ENCODE measurements around the gene ACAA1.

ACAA1 gene

DNA sequence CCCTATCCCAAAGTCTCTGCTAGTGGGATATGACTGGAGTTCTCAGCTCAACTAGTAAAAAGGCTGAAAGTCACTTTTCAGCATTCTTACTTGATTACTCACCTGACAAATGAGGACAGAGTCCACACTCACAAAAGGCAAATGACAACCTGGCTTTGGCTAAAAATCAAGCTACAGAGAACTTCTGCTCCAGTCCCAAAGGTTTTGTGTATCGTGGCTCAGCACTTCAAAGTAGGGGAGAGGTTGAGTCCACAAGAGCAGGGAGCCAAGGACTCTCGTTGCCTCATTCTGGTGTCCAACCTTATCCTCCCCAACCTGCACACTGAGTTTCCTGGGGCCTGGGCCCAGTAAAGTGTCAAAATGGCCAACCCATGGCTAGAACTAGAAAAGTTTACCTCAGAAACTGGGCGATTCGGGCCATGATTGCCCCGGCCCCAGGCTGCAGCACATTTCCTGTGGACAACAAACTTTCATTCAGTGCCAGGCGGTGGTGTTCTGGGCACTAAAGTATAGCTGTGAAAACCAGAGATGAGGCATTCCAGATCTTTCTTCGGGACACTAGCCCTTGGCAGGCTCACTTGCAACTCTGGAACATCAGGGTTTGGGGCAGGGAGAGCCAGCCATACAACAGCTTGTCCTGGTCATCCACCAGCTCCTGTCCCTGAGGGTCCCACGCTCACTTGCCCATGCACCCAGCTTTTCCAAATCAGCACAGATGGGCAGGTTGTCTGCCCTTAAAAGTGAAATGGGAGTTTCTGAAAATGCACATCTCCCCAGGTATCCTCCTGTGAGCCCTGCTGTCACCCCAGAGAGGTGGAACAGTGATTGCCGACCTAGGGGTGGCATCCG is 3.1 kb downstream of the ACAA1 start:
- DNase-seq = no peak

DNA sequence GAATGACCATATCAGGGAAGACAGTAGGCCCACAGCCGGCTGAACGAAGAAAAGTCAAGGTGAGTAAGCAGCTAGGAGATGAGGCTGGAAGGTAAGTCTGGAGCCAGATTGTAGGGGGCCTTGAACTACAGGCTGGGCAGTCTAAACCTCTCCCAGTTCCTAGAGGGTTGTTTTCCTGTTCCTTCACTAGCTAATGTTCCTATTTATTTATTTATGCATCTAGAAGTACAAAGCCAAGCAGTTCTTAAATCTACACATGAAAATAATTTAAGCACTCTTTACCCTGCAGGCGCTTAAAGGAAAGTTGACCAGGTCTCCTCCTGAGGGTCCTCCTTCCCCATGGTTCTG is 3.7 kb downstream of the ACAA1 start:
- DNase-seq = no peak

DNA sequence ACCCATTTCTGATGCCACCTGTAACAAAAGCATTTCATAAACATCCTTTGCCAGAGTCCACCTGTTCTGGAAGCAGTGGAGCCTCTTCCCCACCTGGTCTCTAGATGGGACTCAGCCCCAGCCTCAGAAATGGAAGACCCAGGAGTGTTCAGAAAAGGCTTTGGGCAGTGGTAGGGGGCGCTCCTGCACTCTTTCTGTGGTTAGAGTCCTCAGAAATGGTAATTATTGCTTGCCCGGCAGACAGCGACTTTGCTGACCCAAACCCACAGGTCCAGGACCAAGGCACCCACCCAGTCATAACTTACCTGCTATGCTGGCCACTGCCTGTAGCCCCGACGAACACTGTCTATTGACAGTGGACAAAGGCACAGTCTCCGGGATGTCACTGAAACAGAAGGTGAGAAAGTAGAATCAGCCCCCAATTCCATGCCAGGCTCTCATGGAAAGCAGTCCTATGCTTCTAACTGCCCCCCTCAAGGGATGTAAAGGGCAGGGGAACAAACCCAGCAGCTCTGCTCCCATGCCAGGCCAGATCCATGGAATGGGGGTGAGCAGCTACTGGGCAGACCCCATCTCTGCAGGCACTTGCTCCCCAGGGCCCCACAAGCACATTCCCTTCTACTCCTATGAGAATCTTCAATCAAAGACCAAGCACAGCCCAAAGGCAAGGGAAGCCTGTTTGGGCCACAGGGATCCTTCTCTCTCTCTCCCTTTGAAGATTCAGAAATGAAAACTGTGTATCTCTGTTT is 5.1 kb downstream of the ACAA1 start:
- peak; percentile 32 for DNase-seq

DNA sequence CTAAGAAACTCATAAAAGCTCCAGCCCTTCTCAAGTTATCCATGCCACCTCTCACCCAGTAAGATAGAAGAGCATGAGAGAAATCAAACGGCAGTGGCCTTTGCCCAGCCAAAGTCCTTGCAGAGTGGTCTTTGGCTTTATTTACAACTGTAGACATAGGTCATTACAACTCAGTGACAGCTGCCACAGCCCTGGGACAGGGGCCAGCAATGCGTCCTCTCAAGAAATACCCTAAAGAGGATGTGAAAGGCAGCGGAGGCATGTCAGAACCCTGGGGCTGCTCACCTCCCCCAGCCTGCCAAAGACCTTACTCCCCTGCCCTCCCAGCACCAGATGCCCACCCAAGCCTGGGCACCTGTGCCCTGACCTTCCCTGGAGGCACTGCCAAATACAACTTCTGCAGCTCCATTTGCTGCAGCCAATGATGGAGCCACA is 6.3 kb downstream of the ACAA1 start:
- no peak for DNase-seq

DNA sequence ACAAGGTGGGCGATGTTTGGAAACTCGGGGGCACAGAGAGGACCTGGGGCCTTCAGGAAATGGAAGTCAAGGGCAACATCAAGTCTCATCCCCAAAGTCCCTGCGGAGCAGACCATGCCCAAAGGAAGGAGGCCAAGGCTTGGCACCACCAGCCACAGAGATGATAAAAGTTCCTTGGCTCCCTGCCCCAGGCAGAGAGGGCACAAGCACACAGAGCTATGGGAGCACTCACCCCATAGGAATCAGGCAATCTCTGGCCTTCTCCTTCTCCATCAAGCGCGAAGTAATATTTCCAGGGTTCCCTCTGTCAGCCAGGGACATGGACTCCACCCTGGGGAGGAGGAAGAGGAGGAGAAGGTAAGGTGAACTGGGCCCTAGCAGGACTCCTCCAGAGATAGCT is 7.9 kb downstream of the ACAA1 start:
- no peak for DNase-seq

DNA sequence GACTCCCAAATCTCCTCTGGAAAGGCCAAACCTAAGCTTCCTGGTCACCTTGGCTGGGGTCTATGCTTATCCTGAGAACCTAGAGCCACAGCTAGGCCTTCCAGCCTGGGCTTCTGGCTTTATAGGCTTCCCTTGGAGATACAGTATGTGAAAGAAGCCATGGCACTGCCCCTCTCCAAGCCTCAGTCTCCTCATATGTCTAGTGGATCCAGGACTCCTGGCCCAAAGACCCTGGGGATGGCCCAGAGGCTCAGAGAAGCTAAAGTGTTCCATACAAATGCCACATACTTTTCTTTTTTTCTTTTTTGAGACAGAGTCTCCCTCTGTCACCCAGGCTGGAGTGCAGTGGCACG is 8.6 kb downstream of the ACAA1 start:
- no peak for DNase-seq

DNA sequence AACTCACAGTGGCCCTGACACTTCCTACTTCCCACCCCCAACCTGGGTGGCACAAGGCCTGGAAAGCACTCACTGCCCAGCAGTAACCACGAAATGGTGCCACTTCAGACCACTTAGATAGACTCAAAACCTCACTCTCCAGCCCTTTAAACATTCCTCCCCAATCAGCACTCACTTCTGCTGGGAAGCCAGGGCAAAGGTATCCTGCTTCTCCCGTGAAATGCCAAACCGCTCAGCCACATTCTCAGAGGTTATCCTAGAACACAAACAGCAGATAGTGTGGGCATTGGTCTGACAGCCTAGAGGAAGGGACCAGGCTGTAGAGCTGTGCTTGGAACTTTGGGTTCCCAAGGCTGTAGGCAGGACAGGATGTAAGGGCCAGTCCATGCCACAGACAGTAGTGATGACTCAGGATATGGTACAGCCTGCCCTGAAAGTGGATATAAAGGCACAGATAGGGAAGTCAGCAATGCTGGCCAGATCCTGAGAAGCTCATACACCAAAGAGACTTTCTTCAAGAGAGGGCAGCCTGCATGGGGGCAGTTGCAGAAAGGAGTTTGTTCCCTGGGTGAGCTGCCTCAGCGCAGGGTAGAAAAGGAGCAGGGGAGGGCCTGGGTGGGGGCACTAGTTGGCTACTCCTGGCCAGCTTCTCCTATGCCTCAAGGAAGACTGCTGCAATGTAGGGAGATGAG is 9.2 kb downstream of the ACAA1 start:
- DNase-seq = no peak

DNA sequence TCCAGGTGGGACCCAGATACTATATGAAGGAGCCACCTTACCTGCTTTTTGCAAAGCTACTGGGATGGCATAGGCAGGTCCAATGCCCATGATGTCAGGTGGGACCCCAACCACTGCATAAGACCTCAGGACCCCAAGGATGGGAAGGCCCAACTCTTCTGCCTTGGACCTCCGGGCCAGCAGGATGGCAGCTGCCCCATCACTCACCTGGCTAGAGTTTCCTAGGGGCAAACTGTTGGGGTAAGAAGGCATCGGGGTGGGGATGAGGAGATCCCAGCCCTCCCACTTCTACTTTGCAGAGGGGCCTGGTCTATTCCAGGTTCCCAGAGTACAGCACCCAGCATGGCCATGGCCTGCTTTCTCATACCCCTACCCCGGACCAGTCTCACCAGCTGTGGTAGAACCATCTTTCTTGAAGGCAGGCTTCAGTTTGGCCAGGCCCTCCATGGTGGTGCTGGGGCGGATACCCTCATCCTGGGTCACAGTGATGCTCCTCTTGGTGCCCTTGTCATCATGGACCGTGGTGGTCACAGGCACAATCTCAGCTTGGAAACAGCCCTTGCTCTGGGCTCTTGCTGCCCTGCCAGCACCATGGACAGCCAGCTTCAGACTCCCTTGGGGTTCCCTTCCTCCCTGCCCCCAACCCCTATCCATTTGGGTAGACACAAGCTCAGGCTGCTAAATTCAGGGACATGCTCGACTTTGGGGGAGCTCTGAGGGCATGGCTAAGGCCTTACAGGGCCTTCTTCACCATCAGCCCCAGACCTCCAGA is 10.6 kb downstream of the ACAA1 start:
- no peak for DNase-seq

DNA sequence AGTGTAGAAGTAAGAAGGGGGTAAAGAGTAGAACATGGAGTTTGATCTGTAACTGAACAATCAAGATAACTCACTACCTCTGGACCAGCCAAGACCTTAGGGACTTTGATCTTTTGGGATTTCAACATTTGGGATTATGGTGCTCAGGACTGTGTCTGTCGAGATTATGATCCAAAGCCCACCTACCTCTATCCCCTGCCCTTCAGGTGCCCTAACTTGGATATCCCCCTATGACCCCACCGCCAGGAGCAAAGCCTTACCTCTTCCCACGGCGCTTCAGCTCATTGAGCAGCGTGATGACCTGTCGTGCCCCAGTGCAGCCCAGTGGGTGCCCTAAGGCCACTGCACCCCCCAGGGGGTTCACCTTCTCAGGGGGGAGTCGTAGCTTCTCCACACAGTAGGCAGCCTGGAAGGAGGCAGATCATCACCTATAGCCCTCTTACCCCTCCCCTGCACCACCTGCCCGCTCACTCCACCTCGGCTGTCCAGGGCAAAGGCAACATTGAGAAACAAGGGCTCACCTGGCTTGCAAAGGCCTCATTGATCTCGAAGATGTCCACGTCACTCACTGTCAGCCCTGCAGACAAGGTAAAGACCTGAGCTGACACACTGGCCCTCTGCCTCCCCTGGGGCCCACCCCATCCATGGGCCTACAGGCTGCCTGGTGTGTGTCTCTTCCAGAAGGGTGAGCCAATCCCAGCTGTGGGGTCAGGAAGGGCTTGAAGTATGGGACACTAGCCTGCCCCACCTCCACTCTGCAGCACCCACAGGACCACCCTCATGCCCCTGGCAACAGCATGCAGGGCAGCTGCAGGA is 11.4 kb downstream of the ACAA1 start:
- no peak for DNase-seq

DNA sequence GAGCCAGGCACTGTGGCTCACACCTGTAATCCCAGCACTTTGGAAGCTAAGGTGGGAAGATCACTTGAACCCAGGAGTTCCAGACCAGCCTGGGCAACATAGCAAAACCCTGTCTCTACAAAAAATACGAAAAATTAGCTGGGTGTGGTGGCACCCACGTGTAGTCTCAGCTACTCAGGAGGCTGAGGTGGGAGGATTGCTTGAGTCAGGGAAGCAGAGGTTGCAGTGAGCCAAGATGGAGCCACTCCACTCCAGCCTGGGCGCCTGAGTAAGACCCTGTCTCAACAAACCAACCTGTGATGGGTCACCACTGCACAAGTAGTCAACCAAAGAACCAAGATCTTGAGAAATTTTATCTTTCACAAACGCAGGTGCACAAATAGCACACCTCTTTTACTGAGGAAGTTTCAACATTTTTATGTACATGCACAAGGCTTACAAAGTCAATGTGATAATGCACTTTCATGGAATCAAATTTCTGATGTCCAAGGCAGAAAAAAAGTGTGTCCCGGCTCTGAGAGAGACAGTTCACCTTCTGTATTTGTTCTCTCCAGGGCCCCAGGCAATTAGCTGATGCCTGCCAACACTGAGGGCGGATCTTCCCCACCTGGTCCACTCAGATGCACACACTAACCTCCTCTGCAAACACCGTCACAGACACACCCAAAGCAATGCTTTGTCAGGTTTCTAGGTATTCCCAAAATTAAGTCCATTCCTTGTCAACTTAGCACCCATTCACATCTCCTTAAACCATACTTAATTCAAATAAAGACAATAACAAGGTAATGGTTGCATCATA is 12.4 kb downstream of the ACAA1 start:
- no peak for DNase-seq

DNA sequence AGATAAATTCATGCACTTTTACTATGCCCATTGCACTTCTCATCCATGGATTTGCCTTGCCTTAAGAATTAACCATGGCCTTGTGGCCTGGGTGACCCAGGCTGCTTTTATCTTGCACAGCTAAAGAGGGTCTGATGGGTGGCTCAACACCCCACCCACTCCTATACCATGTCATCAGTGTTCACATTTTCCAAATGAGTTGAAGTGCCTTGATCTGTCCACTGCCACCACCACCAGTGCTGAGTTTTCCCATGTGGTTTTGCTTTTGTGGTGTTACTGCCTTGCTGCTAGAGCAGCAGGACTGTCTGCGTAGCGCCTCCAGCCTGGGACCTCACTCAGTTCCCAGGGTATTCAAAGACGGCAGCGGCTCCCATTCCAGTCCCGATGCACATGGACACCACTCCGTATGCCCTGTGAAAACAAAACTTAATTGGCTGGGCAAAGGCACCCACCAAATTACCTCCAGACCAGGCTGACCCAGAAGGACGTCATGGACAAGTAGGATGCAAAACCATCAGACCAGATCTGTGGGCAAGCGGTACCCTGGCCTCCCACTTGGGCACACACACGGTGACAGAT is 14.1 kb downstream of the ACAA1 start:
- DNase-seq = no peak

DNA sequence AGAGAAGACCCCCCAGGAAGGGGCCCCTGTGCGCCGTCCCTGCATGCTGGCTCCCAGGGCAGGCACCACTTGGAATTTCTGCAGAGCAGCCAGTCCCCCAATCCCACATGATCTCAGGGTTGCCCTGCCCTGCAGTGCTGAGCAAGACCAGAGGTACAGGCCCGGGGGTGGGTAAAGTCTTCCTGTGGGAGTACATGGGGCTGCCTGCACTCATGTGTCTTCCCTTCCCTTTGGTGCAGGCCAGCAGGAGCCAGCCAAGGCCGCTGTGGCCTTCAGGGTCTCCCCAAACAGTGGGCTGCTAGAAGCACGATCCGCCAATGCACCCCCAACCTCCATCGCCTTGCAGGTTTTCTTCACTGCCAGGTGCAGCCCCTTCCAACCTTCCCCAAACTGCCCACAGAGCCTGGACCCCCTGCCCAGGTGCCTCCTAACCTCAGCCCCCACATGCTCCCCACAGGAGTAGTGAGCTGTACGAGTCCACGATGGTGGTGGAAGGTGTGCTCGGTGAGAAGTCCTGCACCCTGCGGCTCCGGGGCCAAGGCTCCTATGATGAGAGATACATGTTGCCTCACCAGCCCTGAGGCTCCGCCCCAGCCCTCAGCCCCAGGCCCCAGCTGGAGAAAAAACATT is 15.0 kb downstream of the ACAA1 start:
- no peak for DNase-seq

DNA sequence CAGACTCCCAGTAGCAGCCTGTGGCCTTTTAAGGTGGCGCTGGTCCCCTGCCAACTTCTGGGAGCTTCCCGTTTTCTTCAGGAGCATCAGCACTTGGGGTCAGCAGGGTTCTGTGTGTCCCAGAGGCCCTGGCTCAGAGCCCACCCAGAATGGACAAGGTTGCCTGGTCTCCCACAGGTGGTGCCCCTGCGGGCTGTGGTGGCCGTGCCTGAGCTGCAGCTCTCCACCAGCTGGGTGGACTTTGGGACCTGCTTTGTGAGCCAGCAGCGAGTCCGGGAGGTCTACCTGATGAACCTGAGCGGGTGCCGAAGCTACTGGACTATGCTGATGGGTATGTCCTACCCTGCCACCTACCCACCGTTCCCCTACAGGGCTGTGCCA is 15.5 kb downstream of the ACAA1 start:
- DNase-seq = no peak

DNA sequence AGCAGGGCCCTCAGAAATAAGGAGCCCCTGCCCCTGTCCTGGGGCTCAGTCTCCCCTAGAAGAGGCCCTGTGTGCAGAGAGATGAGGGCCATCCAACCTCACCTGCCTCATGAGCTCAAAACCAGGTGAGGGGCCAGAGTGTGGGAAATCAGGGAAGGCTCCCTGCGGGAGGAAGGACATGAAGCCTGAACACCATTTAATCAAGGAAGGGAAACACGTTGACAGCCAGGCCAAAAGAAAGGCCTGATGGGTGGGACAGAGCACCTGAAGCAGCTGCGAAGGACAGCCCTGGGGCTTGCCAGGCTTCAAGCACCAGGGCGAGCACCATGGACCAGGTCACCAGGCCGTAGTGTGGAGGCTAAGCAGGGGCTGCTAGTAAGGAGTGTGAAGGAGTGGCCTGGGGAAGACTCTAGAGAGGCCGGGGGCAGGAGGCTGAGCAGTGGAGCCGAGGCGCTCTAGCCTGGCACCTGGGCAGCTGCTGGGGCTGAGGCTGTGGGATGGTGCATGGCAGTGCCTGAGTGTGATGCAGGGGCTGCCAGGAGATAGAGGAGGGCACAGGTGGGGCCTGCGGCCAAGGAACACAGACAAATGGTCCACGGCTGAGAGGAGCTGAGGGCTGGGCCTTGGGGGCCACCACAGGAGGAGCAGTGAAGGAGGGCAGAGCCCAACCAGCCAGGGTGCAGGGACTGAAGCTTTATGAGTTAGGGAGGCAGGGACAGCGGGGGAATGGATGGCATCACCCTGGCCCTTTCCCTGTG is 16.1 kb downstream of the ACAA1 start:
- no peak for DNase-seq

DNA sequence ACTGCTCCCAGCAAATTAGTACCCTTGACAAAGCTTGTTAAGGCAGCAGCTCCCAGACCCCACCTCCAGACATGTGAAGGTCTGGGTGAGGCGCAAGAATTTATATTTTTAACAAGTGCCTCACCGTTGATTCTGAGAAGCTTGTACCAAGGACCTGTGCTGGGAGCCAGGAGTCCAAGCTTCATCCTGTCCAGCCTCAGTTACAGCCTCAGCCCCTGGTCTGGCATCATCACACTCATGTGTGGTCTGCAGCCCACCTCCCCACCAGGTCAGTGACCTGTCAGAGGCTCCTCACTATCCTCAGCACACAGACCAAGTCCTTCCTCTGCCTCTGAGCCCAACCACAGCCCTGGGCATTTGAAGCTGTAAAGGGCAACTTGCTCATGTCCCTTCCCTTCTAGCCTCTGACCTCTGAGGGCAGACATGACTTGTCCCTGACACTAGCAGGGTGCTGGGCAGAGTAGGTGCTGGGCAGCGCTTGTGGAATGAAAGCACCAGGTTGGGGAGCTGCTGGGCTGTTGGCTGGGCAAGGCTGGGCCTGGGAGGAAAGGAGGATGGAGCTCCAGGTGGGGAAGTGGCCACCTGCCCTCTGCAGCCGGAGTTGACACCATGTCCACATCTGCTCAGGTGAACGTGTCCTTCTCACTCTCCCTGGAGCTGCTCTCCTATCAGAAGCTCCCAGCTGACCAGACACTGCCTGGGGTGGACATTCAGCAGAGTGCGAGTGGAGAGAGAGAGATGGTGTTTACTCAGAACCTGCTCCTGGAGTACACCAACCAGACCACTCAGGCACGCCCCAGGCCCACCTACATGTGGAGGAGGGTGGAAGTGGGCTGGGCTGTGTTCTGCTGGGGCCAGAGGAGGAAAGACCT is 16.9 kb downstream of the ACAA1 start:
- DNase-seq = no peak

DNA sequence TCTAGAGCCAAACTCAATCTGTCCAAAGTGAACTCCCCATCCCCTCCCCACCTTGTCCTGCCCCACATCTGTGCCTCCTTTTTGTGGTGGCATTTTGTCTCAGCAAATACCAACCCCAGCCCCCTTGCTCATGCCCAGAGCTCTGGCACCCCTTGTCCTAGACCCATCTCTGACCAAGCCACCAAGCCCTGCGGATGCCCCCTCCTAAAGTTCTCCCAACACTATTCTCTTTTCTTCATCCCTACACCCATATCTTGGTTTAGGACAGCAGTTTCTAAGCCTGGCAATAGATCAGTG is 17.7 kb downstream of the ACAA1 start:
- no peak for DNase-seq

DNA sequence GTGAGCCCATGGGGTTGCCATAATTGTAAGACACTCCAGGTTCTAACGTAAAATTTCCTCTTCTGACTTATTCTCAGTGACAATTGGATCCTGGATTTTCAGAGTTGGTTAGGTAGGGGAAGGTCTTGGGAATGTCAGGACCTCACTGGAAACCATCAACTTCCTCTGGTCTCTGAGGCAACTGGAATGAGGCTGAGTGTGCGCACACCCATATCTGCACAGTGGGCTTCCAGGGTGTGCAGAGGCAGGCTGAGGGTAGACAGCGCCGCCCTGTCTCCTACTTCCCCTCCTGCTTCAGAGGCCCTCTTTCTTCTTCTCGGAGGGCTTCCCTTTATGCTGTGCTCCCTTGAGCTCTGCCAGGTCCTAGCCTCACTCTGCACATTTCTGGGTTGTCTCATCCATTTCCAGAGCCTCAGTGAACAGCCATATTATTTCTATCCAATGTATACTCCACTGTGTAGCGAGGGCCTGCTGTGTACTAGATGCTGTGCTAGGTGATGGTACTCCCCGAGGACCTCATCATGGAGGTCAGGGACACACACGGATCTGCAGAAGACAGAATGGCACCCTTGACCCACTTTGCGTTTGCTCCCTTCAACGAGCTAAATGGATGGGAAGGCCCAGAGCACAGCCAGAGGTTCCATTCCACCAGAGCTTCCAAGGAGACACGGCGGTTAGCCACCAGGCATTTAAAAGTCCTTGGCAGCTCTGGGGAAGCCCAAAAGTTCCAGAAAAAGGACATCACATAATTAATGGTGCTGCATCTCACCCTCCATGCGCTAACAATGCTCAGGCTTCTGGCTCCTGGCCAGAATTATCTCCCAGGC is 18.3 kb downstream of the ACAA1 start:
- DNase-seq = no peak
